KBM-7 (cell line): ENCODE measurements around the gene PIP4K2B.

Experiments
- DNase-seq: peaks from one replicate; pipeline ENCODE4 v3.0.0-alpha.2; 2015
- in situ Hi-C: fragments of 300-500 bp; cut with MboI; formaldehyde crosslinking; loops from 2 replicates; pipeline ENCODE4 v1.14.3; 2020; ENCODE audit warnings: low sequenced_read_pairs, low pct_unique_long_range_greater_than_20kb, mixed read lengths

Gene PIP4K2B

DNA sequence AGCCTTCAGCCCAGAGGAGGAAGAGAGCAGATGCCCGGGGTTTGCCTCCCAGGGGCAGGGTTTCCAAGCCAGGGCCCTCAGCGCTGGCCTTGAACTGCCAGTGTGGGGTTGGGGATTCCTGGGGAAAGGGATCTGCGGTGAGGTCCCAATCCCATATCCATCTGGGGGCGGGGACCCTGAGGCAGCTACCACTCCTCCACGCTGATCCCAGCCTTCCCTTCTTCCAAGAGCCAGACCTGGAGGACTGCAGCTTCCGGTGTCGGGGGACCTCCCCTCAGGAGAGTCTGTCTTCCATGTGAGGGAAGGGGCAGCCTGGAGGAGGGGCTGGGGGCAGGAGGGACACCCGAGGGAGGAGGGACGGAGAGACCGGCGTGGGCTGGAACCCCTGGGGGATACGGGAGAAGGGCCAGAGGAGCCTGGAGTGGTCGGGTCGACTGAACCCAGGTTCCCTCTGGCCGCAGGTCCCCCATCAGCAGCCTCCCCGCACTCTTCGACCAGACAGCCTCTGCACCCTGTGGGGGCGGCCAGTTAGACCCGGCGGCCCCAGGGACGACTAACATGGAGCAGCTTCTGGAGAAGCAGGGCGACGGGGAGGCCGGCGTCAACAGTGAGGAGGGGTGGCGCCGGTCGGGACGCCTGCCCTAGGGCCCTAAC is 79.9 kb downstream of the PIP4K2B start:
- in situ Hi-C loops: no loop called here
- no peak for DNase-seq

DNA sequence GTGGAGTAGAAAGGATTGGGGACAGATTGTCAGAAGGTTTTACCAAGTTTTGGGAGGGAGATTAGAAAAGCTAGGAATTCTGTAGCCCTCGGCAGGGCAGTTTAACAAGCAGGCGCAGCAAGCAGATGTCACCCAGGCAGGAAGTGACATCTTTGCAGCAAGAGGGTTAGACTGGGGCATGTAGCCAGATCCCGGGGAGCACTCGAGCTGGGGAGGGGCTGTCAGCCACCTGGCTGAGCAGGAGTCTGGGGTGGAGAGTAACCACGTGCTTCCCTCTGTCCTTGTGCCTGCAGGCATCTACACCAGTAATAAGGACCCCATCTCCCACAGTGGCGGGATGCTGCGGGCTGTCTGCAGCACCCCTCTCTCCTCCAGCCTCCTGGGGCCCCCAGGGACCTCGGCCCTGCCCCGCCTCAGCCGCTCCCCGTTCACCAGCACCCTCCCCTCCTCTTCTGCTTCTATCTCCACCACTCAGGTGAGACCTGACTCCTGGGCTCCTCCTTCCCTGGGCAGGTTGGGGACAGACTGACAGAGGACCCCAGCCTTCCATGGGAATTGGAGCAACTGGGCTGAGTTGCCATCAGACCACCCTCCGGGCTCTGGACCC is 82.1 kb downstream of the PIP4K2B start:
- DNase-seq: no peak
- in situ Hi-C loops: no loop called here

DNA sequence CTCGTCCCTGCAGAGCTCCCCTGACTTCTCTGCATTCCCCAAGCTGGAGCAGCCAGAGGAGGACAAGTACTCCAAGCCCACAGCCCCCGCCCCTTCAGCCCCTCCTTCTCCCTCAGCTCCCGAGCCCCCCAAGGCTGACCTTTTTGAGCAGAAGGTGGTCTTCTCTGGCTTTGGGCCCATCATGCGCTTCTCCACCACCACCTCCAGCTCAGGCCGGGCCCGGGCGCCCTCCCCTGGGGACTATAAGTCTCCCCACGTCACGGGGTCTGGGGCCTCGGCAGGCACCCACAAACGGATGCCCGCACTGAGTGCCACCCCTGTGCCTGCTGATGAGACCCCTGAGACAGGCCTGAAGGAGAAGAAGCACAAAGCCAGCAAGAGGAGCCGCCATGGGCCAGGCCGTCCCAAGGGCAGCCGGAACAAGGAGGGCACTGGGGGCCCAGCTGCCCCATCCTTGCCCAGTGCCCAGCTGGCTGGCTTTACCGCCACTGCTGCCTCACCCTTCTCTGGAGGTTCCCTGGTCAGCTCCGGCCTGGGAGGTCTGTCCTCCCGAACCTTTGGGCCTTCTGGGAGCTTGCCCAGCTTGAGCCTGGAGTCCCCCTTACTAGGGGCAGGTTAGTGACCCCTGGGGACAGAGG is 82.9 kb downstream of the PIP4K2B start:
- in situ Hi-C loops: no loop called here
- no peak for DNase-seq
